GM18526 (cell line): Measurements from ENCODE around the gene TCF25.

Experiments used
- POLR2A ChIP-seq: IDR thresholded peaks from 3 replicates; pipeline ENCODE4 v1.6.1; 2011; ENCODE audit not compliant: insufficient read length; ENCODE audit errors: extremely low read depth

The TCF25 gene

GRCh38 chr16:89918453-89919347 is 45.3 kb downstream of the TCF25 start, which contains the start of gene MC1R:
Gene MC1R (plus strand): TSS chr16:89918862. CDS start chr16:89919259, 397 bp downstream.
- no peak for TF ChIP-seq POLR2A

GRCh38 chr16:89919535-89920406 is 46.4 kb downstream of the TCF25 start:
- no peak for TF ChIP-seq POLR2A

- no peak for TF ChIP-seq POLR2A
These were observed 47.3 kb downstream of the TCF25 start for GRCh38 chr16:89920723-89921122.

- TF ChIP-seq POLR2A = no peak
These were observed 47.8 kb downstream of the TCF25 start for GRCh38 chr16:89921131-89921701.

GRCh38 chr16:89921702-89922476 is 48.5 kb downstream of the TCF25 start:
- no peak for TF ChIP-seq POLR2A

DNA sequence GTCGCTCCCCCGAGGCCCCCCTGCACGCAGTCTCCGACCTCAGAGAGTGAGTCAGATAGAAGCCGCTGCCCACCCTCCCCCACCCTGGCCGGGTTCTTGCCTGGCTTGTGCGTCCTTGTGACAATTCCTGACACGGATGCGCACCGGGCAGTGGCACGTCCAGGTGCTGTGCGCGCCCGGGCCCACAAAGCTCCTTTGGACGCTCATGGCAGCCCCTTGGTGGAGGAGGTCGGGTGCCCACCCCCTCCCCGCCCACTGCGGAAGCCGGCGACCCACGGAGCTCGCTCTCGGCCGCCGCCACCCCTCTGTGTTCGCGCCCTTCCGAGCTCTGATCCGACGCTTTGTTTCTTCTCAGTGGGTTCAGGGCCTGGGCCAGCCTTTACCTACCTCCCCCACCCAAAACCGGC is 49.1 kb downstream of the TCF25 start:
- TF ChIP-seq POLR2A = no peak

DNA sequence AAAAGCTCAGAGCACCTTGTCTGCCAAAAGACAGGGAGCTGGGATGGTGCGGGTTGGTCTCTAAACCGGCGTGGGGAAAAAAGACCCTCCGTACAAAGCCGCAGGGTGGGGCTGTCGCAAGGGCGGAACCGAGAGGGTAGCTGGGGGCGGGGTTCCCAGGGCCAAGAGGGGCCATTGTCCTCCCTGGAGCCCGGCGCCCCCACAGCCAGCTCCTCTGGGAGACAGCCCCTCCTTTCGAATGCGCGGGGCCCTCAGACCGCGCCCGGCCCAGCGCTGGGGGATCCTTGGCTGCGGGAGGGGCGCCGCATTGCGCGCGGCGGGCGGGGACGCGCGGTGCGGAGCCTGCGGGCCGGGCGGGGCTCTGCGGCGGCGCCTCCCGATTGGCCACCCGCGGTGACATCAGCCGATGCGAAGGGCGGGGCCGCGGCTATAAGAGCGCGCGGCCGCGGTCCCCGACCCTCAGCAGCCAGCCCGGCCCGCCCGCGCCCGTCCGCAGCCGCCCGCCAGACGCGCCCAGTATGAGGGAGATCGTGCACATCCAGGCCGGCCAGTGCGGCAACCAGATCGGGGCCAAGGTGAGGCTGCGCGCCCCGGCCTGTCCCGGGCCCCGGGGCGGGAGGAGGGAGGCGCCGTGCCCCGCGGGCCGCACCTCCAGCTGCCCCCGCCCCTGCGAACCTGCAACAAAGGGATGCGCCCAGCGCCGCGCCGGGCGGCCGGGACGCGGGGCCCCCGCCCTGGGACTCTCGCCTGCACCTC is 49.7 kb downstream of the TCF25 start, which contains the start of gene TUBB3:
TSS of gene TUBB3 (plus strand) at position 459 of the 756 bp plus-strand sequence. CDS start at position 519, 60 bp downstream.
- peak; percentile 68 for TF ChIP-seq POLR2A

DNA sequence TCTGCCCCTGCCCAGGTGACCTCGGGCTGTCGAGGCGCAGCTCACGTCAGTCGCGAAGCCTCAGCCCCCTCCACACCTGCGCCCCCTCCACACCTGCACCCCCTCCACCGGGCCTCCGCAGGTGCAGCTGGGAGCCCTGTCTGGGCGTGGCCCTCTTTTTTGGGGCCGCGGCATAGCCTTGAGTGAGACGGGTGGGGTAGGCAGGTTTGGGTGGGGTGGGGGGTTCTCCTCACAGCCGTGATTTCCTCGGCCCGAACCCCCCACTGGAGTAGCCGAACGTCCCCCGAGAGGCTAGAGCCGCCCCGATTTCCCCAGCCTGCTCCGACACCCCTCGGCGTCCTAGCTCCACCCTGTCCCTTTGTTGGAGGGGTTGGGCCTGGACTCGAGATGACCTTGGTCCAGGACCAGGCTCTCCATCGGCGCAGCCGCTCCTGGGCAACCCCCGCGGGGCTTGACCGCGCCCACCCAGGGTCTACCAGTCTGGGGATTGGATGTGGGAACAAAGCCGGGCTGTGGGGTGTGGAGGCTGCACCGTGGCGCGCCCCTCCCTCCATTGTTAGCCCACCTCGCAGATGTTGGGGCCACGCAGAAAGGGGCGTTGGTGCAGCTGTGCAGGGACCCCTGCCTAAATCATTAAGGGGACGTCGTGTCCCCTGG is 50.4 kb downstream of the TCF25 start:
- no peak for TF ChIP-seq POLR2A

GRCh38 chr16:89924297-89924924 is 51.0 kb downstream of the TCF25 start:
- TF ChIP-seq POLR2A = no peak

DNA sequence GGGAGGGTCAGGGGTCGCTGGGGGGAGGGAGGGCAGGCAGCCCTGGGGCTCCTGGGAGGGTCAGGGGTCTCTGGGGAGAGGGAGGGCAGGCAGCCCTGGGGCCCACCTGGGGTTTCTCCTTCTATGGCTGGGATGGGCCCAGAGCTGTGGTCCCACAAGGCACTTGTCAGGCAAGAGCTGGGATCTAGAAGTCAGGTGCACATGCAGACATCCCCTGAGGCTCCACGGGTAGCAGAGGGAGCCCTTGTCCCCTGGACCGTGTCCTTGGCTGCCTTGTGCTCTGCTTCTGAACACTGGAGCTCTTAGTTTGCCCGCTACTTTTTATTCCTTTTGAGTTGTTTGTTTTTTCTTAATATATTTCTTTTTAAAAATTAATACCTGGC is 51.5 kb downstream of the TCF25 start:
- TF ChIP-seq POLR2A = no peak

GRCh38 chr16:89925596-89926079 is 52.2 kb downstream of the TCF25 start:
- no peak for TF ChIP-seq POLR2A

- TF ChIP-seq POLR2A = no peak
These were observed 58.0 kb downstream of the TCF25 start for GRCh38 chr16:89931305-89931896.
